Smooth muscle cell (in vitro differentiated cells): ENCODE measurements around the gene CDIPT. TPM values are rescaled to one million over a fixed set of nuclear protein-coding genes. Genes with fewer than 3 reads are reported as not detected.

ENCODE experiments used
- DNase-seq: peaks from one replicate; lab custom pipeline; 2025; ENCODE audit not compliant: unreplicated experiment; lab: John Stamatoyannopoulos, UW
- H2AFZ ChIP-seq: fragments of 200-600 bp; sonication (generic); 2 replicates; pipeline ENCODE4 v1.6.0; 2016; ENCODE audit warnings: antibody characterized with exemption, low read depth, mild to moderate bottlenecking
- H3F3A ChIP-seq: fragments of 200-600 bp; sonication (generic); 2 replicates; pipeline ENCODE4 v1.6.0; 2017; ENCODE audit warnings: antibody characterized with exemption, low read depth
- H3K27ac ChIP-seq: fragments of 200-600 bp; sonication (generic); 2 replicates; pipeline ENCODE4 v1.5.1; 2016; ENCODE audit warnings: low read depth, mild to moderate bottlenecking
- H3K27me3 ChIP-seq: fragments of 200-600 bp; sonication (generic); 2 replicates; pipeline ENCODE4 v1.6.1; 2016; ENCODE audit warnings: low read depth, mild to moderate bottlenecking
- H3K36me3 ChIP-seq: fragments of 200-600 bp; sonication (generic); 2 replicates; pipeline ENCODE4 v1.5.1; 2016; ENCODE audit warnings: low read depth
- H3K4me1 ChIP-seq: fragments of 200-600 bp; sonication (generic); 2 replicates; pipeline ENCODE4 v1.5.1; 2016; ENCODE audit warnings: low read depth
- H3K4me2 ChIP-seq: fragments of 200-600 bp; sonication (generic); 2 replicates; pipeline ENCODE4 v1.6.0; 2016; ENCODE audit warnings: mild to moderate bottlenecking
- H3K4me3 ChIP-seq: fragments of 200-600 bp; sonication (generic); 2 replicates; pipeline ENCODE4 v1.5.1; 2016; ENCODE audit warnings: mild to moderate bottlenecking
- H3K79me2 ChIP-seq: fragments of 200-600 bp; sonication (generic); 2 replicates; pipeline ENCODE4 v1.6.0; 2016; ENCODE audit warnings: low read depth, mild to moderate bottlenecking
- H3K9ac ChIP-seq: fragments of 200-600 bp; sonication (generic); 2 replicates; pipeline ENCODE4 v1.6.0; 2016; ENCODE audit warnings: low read depth
- H3K9me3 ChIP-seq: fragments of 200-600 bp; sonication (generic); replicated peaks from 2 replicates; pipeline ENCODE4 v1.5.1; 2016; ENCODE audit warnings: low read depth
- H4K20me1 ChIP-seq: fragments of 200-600 bp; sonication (generic); 2 replicates; pipeline ENCODE4 v1.6.0; 2016; ENCODE audit warnings: low read depth
- WGBS: methylation state at CpG from one replicate; pipeline ENCODE4 v1.1.7; 2016; ENCODE audit warnings: low lambda C conversion rate; 5-methylcytosine and 5-hydroxymethylcytosine counted together
- polyA plus RNA-seq: library from polyadenylated mRNA; unstranded; fragments of >200 nt; fragmentation: Nextera tagmentation; extraction: Ambion mirVana; gene quantifications from 2 replicates; pipeline ENCODE4 v1.2.1, GENCODE V29; 2016
- total RNA-seq: library from RNA; depleted of rRNA; stranded (reverse); fragments of >200 nt; gene quantifications from 2 replicates; pipeline ENCODE4 v1.2.3, GENCODE V29; 2014
- TF ChIP-seq, protein P1 (sequence below): fragments of 200-600 bp; sonication (generic); IDR thresholded peaks from 2 replicates; pipeline ENCODE4 v1.5.1; 2017; ENCODE audit warnings: borderline replicate concordance, mild to moderate bottlenecking, antibody characterized with exemption; ENCODE audit not compliant: insufficient read depth, poor library complexity, severe bottlenecking

CDIPT gene
- total and polyA plus RNA-seq, 2 experiments from 2014 or later = 61.4 to 90.7 TPM

DNA sequence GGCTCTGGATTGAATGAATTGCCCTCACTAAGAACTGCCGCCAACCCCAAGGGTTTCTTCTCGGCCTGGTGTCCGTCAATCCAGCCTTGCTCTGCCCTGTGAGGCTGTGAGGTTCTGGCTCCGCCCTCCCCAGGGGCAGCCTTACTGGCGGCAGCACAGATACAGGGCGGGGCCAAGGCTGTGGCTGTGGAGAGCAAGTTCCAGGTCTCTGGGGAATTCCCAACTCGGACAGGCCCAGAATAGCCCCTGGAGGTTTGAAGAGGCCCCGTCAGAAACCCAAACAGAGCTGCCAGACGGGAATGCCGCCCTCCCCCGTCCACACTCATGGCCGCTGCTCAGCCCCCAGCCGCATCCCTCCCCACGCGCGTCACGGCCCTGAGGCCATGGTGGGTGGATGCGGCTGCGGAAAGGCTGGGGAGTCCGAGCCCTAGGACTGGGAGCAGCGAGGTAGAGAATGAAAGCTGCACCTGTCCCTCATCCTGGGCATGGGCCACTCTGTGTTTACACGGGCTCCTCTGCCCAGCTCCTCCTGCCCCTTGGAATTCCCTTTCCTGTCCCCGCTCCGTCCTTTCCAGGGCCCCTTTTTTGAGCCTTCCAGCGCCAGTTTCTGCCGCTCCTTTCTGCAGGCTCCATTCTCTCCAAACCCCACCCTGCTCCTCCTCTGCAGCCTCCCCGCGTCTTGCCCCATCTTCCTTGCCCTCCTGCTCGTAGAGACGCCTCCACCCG is 51.7 kb downstream of the CDIPT start:
- DNase-seq = peak; percentile 88
- Histone ChIP-seq H4K20me1 (peaks cover 28% of the 10 kb centered on the region), H3K79me2 (peaks cover 39% of the 10 kb centered on the region), H3K9ac (peak overlapping the region; percentile 77), H2AFZ (peak overlapping the region; percentile 25), H3K36me3 (no peaks in the 10 kb centered on the region), H3K4me3 (peak overlapping the region; percentile 63), H3K27ac (peak overlapping the region; percentile 95), H3F3A (peaks cover 29% of the 10 kb centered on the region), H3K9me3 (no peaks in the 10 kb centered on the region), H3K4me2 (peak overlapping the region; percentile 94), H3K4me1 (peaks cover 47% of the 10 kb centered on the region), H3K27me3 (no peaks in the 10 kb centered on the region)
- TF ChIP-seq, protein P1, sequence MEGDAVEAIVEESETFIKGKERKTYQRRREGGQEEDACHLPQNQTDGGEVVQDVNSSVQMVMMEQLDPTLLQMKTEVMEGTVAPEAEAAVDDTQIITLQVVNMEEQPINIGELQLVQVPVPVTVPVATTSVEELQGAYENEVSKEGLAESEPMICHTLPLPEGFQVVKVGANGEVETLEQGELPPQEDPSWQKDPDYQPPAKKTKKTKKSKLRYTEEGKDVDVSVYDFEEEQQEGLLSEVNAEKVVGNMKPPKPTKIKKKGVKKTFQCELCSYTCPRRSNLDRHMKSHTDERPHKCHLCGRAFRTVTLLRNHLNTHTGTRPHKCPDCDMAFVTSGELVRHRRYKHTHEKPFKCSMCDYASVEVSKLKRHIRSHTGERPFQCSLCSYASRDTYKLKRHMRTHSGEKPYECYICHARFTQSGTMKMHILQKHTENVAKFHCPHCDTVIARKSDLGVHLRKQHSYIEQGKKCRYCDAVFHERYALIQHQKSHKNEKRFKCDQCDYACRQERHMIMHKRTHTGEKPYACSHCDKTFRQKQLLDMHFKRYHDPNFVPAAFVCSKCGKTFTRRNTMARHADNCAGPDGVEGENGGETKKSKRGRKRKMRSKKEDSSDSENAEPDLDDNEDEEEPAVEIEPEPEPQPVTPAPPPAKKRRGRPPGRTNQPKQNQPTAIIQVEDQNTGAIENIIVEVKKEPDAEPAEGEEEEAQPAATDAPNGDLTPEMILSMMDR = no peak
- under 1% methylated on average over 30 of the region's 31 CpGs for WGBS

DNA sequence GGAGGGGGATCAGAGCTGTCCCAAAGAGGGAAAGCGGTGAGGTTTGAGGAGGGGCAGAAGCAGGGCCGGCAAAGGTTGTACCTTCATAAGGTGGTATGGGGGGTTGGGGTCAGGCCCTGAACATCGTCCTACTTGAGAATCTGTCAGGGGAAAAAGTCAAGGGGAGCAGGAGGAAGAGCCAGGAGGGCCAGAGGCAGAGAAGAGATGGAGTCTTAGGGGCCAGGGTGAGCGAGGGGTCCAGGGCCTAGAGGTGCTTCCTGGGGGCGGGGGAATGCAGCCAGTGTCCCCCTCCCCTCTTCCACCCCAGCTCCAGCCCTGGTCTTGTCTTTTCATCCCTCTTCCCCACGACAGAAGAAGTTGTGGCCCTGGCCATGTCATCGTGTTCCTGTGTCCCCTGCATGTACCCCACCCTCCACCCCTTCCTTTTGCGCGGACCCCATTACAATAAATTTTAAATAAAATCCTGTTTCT is 52.3 kb downstream of the CDIPT start:
- peak overlapping the region; percentile 63 for H3K4me3 ChIP-seq
- no peaks in the 10 kb centered on the region for H3K27me3 ChIP-seq
- 13% methylated on average over 7 of the region's 9 CpGs for WGBS
- no peak for DNase-seq
- peaks cover 39% of the 10 kb centered on the region for H3K79me2 ChIP-seq
- H3K4me2 ChIP-seq = peak overlapping the region; percentile 84
- H3K27ac ChIP-seq = peak overlapping the region; percentile 95
- H3K36me3 ChIP-seq = no peaks in the 10 kb centered on the region
- no peak overlapping the region for H3K9ac ChIP-seq
- H3K4me1 ChIP-seq = peaks cover 47% of the 10 kb centered on the region
- H3K9me3 ChIP-seq = no peaks in the 10 kb centered on the region
- H2AFZ ChIP-seq = no peak overlapping the region
- peaks cover 29% of the 10 kb centered on the region for H3F3A ChIP-seq
- peaks cover 28% of the 10 kb centered on the region for H4K20me1 ChIP-seq
- TF ChIP-seq, protein P1 = no peak

DNA sequence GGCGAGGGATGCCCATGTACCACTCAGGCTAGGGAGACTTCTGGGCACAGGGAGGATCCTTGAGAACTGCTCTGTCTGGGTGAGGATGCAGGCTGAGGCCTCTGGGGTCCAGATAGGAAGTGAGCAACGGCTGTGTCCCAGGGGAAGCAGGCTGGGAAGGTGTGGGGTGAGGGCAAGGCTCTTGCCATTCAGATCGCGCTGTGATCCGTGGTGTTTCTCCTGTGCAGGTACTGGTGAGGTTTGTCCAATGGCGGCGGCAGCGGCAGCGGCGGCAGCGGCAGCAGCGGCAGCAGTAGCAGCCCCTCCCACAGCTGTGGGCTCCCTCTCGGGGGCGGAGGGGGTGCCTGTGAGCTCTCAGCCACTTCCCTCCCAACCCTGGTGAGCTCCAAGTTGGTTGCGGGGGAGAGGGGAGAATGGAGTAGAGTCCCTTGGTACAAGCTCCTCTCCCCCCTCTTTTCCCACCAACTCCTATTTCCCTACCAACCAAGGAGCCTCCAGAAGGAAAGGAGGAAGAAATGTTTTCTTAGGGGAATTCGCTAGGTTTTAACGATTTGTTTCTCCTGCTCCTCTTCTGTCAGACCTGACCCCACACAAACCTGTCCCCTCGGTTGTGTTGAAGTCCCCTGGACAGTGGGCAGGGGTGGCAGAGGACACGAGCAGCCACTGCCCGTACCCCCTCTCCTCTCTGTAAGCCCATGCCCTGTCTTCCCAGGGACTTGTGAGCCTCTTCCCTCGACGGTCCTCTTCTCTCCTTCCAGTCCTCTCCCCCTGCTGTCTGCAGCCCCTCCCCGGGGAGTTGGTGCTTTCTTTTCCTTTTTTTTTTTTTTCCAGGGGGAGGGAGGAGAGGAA is 53.0 kb downstream of the CDIPT start:
- no peak overlapping the region for H3K9ac ChIP-seq
- peaks cover 41% of the 10 kb centered on the region for H3K4me1 ChIP-seq
- peaks cover 39% of the 10 kb centered on the region for H3K79me2 ChIP-seq
- H3K27me3 ChIP-seq = no peaks in the 10 kb centered on the region
- no peak overlapping the region for H3K4me3 ChIP-seq
- H3K36me3 ChIP-seq = no peaks in the 10 kb centered on the region
- peaks cover 25% of the 10 kb centered on the region for H3F3A ChIP-seq
- H3K9me3 ChIP-seq = no peaks in the 10 kb centered on the region
- TF ChIP-seq, protein P1 = no peak
- H2AFZ ChIP-seq = no peak overlapping the region
- H3K4me2 ChIP-seq = peak overlapping the region; percentile 84
- H3K27ac ChIP-seq = peak overlapping the region; percentile 95
- no peak for DNase-seq
- WGBS = 57% methylated on average over 22 of the region's 23 CpGs
- peaks cover 28% of the 10 kb centered on the region for H4K20me1 ChIP-seq
